ENCODE results near the gene RBL2. TPM values are rescaled to one million over a fixed set of nuclear protein-coding genes. Genes with fewer than 3 reads are reported as not detected.

The RBL2 gene
- total and polyA plus RNA-seq, 2 of the 13 experiments (the other 11 are each of a cell fraction or from before 2014, with no cell fraction given), result 41.2 to 60.9 TPM

GRCh38 chr16:53435066-53435688, 906 bp downstream of the RBL2 start (continued):
- TF ChIP-seq, protein P1, sequence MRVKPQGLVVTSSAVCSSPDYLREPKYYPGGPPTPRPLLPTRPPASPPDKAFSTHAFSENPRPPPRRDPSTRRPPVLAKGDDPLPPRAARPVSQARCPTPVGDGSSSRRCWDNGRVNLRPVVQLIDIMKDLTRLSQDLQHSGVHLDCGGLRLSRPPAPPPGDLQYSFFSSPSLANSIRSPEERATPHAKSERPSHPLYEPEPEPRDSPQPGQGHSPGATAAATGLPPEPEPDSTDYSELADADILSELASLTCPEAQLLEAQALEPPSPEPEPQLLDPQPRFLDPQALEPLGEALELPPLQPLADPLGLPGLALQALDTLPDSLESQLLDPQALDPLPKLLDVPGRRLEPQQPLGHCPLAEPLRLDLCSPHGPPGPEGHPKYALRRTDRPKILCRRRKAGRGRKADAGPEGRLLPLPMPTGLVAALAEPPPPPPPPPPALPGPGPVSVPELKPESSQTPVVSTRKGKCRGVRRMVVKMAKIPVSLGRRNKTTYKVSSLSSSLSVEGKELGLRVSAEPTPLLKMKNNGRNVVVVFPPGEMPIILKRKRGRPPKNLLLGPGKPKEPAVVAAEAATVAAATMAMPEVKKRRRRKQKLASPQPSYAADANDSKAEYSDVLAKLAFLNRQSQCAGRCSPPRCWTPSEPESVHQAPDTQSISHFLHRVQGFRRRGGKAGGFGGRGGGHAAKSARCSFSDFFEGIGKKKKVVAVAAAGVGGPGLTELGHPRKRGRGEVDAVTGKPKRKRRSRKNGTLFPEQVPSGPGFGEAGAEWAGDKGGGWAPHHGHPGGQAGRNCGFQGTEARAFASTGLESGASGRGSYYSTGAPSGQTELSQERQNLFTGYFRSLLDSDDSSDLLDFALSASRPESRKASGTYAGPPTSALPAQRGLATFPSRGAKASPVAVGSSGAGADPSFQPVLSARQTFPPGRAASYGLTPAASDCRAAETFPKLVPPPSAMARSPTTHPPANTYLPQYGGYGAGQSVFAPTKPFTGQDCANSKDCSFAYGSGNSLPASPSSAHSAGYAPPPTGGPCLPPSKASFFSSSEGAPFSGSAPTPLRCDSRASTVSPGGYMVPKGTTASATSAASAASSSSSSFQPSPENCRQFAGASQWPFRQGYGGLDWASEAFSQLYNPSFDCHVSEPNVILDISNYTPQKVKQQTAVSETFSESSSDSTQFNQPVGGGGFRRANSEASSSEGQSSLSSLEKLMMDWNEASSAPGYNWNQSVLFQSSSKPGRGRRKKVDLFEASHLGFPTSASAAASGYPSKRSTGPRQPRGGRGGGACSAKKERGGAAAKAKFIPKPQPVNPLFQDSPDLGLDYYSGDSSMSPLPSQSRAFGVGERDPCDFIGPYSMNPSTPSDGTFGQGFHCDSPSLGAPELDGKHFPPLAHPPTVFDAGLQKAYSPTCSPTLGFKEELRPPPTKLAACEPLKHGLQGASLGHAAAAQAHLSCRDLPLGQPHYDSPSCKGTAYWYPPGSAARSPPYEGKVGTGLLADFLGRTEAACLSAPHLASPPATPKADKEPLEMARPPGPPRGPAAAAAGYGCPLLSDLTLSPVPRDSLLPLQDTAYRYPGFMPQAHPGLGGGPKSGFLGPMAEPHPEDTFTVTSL (CRISPR knock-in tag; IDR thresholded peaks at IDR 0.05; ENCODE audit: borderline replicate concordance), result no peak
- TF ChIP-seq PRDM4 (CRISPR knock-in tag; IDR thresholded peaks at IDR 0.05; ENCODE audit: borderline replicate concordance) (no peak), ZNF704 (CRISPR knock-in tag; IDR thresholded peaks at IDR 0.05; ENCODE audit: borderline replicate concordance) (no peak), ZNF737 (CRISPR knock-in tag; IDR thresholded peaks at IDR 0.05; ENCODE audit: borderline replicate concordance) (no peak), HMGA1 (CRISPR knock-in tag; conservative IDR thresholded peaks at IDR 0.05) (no peak), ZSCAN30 (CRISPR knock-in tag; IDR thresholded peaks at IDR 0.05) (0 out of 2 replicates have a peak, but pooled peaks have one; percentile 12), ZNF772 (CRISPR knock-in tag; IDR thresholded peaks at IDR 0.05) (peak; percentile 55; the same call in 1 of the 2 replicates), FOXP4 (CRISPR knock-in tag; IDR thresholded peaks at IDR 0.05) (0 out of 2 replicates have a peak, but pooled peaks have one; percentile 31), HDAC1 (CRISPR knock-in tag; IDR thresholded peaks at IDR 0.05) (peak; percentile 79), JARID2 (CRISPR knock-in tag; IDR thresholded peaks at IDR 0.05; ENCODE audit: insufficient replicate concordance) (no peak), TCF7L2 (IDR thresholded peaks at IDR 0.05; ENCODE audit: low read depth, low read length) (no peak), ISL2 (CRISPR knock-in tag; IDR thresholded peaks at IDR 0.05) (no peak; the same call in 1 of the 2 replicates), MED8 (CRISPR knock-in tag; IDR thresholded peaks at IDR 0.05; ENCODE audit: insufficient replicate concordance) (no peak), GLI4 (CRISPR knock-in tag; IDR thresholded peaks at IDR 0.05; ENCODE audit: borderline replicate concordance) (no peak), PAF1 (CRISPR knock-in tag; IDR thresholded peaks at IDR 0.05) (no peak)

All from HepG2 (cell line).